Posterior cingulate gyrus (tissue), 11 donors: ENCODE results near the gene CCDC81.
A peak's percentile ranks its signal among the peaks of the same experiment; 100 is the strongest.
"Not testable (repeated sequence)": the region's sequence is repeated elsewhere in the genome, so short reads cannot be mapped to it uniquely, and the experiment has no call there.

Experiments used
- DNase-seq, 10 donors: peaks; one replicate each; pipeline versions ENCODE4 v3.0.0 to v3.0.0-alpha.2; 2020 to 2021; ENCODE audit warnings: mixed read lengths in 3 of 10
- intact Hi-C: fragments of 100-400 bp; cut with DNase I; formaldehyde crosslinking; loops from one replicate; pipeline ENCODE4 v1.15.1; 2023

Gene CCDC81

GRCh38 chr11:86386283-86386682 lies 11.6 kb downstream of the CCDC81 start:
- intact Hi-C loops, result no loop called here
- no peak for DNase-seq

GRCh38 chr11:86386746-86387145 lies 12.1 kb downstream of the CCDC81 start:
- DNase-seq, result no peak
- intact Hi-C loops, result no loop called here

DNA sequence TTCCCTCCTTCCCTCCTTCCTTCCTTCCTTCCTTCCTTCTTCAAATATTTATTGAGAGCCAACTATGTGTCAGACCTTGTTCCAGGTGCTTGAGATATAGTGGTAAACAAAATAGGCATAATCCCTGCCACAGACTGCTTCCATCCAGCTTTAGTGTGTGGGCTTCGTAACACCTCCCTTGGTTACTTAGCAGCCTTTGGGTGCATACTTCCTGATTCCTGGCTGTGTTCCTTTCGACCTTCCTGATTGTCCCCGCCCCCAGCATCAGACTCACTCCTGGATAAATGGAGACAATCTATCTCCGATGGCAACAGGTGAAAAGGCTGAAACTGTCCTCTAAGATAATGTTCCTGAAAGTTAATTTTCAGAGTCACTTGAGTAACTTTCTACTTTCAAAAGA lies 13.5 kb downstream of the CCDC81 start:
- intact Hi-C loops, result no loop called here
- DNase-seq, result no peak

GRCh38 chr11:86390487-86390886 lies 15.8 kb downstream of the CCDC81 start:
- intact Hi-C loops, result no loop called here
- DNase-seq, result no peak

DNA sequence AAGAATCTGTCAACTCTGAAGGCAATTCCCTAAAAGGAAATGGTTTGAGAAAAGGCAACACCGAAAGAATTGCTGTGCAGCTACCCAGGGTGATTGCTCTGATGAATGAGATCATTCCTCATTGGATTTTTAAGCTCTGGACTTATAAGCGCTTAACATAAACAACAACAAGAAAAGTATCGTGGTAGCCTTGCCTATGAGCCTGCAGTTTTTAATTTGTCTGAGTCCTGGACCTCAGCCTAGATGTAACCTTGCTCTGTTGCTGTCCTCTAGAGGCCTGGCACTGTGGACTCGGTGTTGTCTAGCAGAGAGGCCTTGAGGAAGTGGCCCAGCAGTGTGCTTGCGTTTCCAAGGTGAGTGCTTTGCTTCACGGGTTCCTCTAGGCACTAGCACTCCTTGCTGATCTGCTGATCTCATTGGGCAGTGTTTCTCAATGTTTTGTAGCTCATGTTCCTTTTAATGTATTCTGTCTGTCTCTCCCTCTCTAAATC lies 20.4 kb downstream of the CCDC81 start:
- DNase-seq, result no peak
- intact Hi-C loops, result no loop called here

DNA sequence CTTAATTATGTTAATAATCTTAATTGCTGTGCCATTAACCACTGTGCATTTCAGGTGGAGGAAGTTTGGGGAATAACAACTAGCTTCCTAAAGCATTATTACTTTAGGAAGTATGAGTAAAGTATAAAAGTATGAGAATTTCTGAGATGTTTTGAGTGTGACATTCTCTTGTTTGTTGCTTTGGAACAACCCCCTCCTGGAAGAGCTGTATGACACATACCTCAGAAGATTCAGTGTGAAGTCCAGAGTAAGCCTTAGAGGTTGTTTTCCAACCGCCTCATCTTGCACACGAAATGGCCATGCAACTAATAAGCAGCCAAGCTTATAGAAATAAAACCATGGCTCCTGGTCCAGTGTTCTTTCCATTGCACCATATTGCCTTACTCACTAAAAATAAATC lies 21.7 kb downstream of the CCDC81 start:
- intact Hi-C loops, result no loop called here
- DNase-seq, result no peak

GRCh38 chr11:86397351-86397750 lies 22.7 kb downstream of the CCDC81 start:
- no peak for DNase-seq
- intact Hi-C loops, result no loop called here

DNA sequence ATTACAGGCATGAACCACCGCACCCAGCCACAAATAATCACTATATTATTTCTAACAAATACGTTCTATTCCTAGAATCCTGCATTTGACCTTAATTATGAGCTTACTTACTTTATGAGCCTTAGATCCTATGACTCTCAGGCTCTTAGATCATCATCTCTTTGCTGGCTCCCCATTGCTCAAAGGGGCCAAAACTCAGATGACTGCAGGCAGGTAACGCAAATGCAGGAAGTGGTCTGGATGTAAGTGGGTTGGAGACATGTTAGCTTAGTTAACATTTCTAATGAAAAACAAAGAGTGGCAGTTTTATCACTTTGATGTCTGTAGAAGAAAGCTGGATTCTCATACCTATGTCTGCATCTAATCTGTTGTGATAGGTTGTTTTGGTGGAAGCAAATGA lies 23.4 kb downstream of the CCDC81 start:
- no peak for DNase-seq
- intact Hi-C loops, result no loop called here

- no peak for DNase-seq
- intact Hi-C loops, result no loop called here
Measured at GRCh38 chr11:86403458-86403857, 28.8 kb downstream of the CCDC81 start.

- intact Hi-C loops, result no loop called here
- DNase-seq, result no peak
Measured at GRCh38 chr11:86408845-86409244, 34.2 kb downstream of the CCDC81 start.

GRCh38 chr11:86414032-86414431 lies 39.3 kb downstream of the CCDC81 start:
- DNase-seq, result no peak
- intact Hi-C loops, result no loop called here

GRCh38 chr11:86415026-86415425 lies 40.3 kb downstream of the CCDC81 start:
- intact Hi-C loops, result no loop called here
- no peak for DNase-seq

DNA sequence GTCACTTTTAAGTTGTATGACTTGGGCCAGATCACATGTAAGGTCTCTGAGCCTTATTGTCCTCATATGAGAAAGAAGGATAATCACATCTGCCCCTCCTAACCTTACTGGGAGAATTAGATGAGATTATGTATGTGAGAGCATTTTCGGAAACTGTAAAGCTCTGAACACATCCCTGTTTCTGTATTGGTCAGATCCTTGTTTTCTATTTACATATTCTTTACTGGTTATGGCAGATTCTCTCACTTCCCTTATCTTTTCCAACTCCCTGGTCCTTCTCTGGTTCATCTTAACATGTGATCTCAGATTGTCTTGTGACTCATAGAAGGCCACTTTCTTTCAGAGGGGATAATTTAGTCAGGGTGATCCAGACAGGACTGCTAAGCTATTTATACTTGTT lies 41.8 kb downstream of the CCDC81 start:
- intact Hi-C loops, result no loop called here
- DNase-seq, result no peak

- intact Hi-C loops, DNase-seq: not testable (repeated sequence)
Measured at GRCh38 chr11:86416951-86417350, 42.3 kb downstream of the CCDC81 start.

DNA sequence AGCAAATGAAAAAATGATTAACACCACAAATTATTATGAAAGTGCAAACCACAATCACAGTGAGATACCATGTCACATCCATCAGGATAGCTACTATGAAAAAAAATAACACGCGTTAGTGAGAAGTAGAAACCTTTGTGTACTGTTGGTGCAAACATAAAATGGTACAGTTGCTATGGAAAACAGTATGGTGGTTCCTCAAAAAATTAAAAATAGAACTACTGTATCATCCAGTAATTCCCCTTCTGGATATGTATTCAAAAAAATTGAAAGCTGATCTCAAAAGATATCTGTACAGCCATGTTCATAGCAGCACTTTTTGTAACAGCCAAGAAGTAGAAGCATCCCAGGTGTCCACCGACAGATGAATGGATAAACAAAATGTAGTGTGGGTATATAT lies 43.4 kb downstream of the CCDC81 start:
- intact Hi-C loops, result no loop called here
- DNase-seq, result no peak

DNA sequence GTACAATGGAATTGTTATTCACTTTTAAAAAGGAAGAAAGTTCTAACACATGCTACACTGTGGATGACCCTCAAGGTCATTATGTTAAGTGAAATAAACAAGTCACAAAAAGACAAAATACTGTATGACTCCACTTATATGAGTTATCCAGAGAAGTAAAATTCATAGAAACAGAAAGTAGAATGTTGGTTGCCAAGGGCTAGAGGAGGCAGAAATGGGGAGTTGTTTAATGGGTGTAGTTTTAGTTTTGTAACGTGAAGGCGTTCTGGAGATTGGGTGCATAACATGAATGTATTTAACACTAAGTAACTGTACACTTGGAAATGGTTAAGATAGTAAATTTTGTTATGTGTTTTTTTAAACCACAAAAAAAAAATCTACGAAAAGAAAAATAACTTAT lies 43.8 kb downstream of the CCDC81 start:
- DNase-seq, result no peak
- intact Hi-C loops, result no loop called here

GRCh38 chr11:86418917-86419316 lies 44.2 kb downstream of the CCDC81 start:
- no peak for DNase-seq
- intact Hi-C loops, result no loop called here

DNA sequence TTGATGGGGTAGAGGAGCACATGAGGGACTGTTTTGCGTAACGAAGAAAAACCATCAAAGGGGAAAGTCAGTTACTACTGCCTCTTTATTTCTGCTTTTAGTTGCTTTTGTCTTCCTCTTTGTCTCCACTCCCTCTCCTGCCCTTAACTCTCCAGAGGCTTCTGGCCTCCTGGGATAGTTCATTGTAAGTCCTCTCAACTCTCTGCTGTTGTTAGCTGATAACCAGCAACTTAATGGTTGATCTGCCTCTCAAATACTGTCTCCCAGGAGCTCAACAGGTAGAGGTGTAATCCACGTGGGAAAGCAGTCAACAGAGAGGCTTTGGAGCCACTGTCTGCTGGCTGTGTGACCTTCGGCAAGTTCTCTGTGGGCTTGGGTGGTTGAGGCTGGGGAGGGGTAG lies 47.3 kb downstream of the CCDC81 start:
- DNase-seq, result no peak

DNA sequence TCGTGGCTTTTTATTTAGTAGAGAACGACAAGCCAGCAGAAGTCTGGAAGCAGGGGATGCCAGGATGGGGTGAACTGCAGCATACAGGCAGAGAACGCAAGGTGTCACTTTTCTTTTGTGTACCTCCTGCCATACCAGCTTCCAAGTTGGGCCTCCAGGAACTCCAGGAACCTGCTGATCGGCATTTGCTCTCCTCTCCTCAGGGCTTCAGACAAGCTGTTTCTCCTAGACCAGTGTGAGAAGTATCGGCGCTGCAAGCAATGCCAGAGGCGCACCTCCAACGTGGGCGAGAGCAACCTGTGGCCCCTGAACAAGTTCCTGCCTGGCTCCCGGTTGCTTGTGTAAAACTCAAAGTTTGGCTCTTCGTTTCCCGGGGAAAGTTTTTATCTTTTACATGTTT lies 47.7 kb downstream of the CCDC81 start:
- no peak for DNase-seq
- intact Hi-C loops, result no loop called here

More for the DNA sequence above, 47.3 kb downstream of the CCDC81 start:
- intact Hi-C loops, result no loop called here

DNA sequence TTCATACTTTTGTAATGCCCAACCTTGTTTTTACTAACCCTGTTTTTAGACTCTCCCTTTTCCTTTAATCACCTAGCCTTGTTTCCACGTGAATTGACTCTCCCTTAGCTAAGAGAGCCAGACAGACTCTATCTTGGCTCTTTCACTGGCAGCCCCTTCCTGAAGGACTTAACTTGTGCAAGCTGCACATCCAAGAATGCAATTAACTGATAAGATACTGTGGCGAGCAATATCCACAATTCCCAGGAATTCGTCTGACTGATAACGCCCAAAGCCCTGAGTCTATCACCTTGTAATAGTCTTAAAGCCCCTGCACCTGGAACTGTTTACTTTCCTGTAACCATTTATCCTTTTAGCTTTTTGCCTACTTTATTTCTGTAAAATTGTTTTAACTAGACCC lies 48.8 kb downstream of the CCDC81 start:
- intact Hi-C loops, result not testable (repeated sequence)

GRCh38 chr11:86427441-86427840 lies 52.8 kb downstream of the CCDC81 start:
- intact Hi-C loops, result no loop called here
- DNase-seq, result no peak

More for the DNA sequence above, 48.8 kb downstream of the CCDC81 start:
- not testable (repeated sequence) for DNase-seq

DNA sequence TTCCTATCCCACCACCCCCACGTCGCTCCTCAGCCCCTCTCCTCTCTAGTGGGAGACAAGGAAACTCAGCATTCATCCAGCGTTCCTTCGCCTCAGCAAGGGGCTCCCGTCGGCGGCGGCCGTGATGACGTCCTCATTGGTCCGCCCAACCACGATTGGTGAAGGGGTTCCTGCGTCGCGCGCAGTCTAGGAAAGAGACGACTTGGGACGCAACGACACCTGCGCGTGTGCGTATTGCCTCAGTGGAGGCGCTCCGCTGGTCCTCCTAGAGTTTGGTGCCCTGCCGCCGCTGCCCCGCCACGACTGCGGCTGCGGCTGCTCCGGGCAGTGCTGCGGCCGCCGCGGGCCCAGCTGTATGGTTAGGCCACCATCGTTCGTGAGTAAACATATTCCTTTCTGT lies 56.6 kb downstream of the CCDC81 start:
- peak in 1 of 10 donors; percentile 59 for DNase-seq
- intact Hi-C loops, result no loop called here

- intact Hi-C loops, result not testable (repeated sequence)
- DNase-seq, result peak in 1 of 10 donors; percentile 76
Measured at GRCh38 chr11:86433361-86434095, 58.8 kb downstream of the CCDC81 start.
